H1 (cell line): Measurements from ENCODE around the gene MTFMT. TPM values are rescaled to one million over a fixed set of nuclear protein-coding genes. Genes with fewer than 3 reads are reported as not detected.

ENCODE experiments used
- BACH1 ChIP-seq: IDR thresholded peaks from 2 replicates; pipeline ENCODE4 v1.6.1; 2012; ENCODE audit warnings: low read length, improper control_type of control experiment
- EZH2 ChIP-seq: fragments of 200-600 bp; sonication (generic); IDR thresholded peaks from 2 replicates; pipeline ENCODE4 v1.7.1; 2012; ENCODE audit warnings: low read depth, mild to moderate bottlenecking, moderate library complexity, low read length, inconsistent platforms; ENCODE audit not compliant: severe bottlenecking
- KDM1A ChIP-seq: fragments of 200-600, 300-600 bp; sonication (generic); IDR thresholded peaks from 2 replicates; pipeline ENCODE4 v1.7.1; 2016; ENCODE audit warnings: mild to moderate bottlenecking, low read length, borderline replicate concordance
- KDM5A ChIP-seq: fragments of 200-600 bp; IDR thresholded peaks from 2 replicates; pipeline ENCODE4 v1.7.1; 2012; ENCODE audit warnings: mild to moderate bottlenecking, low read length, inconsistent platforms, mixed read lengths
- SAP30 ChIP-seq: fragments of 300-600 bp; sonication (generic); IDR thresholded peaks from 2 replicates; pipeline ENCODE4 v1.7.1; 2012; ENCODE audit warnings: low read length, moderate library complexity, mild to moderate bottlenecking, inconsistent platforms; ENCODE audit not compliant: insufficient read depth, insufficient replicate concordance
- TAF7 ChIP-seq: optimal IDR thresholded peaks from 2 replicates; pipeline ENCODE3; 2011; ENCODE audit warnings: low read depth, mild to moderate bottlenecking, inconsistent platforms, low read length, moderate library complexity, borderline replicate concordance
- YY1 ChIP-seq: IDR thresholded peaks from 2 replicates; pipeline ENCODE4 v1.6.1; 2011; ENCODE audit warnings: low read depth, mild to moderate bottlenecking, low read length
- polyA plus RNA-seq, 7 experiments: library from polyadenylated mRNA; depleted of rRNA in 3 of 7; stranded (reverse) in 5 of 7; unstranded in 2 of 7; fragments of >200 nt in 5 of 7; fragments of 200-250 nt in 2 of 7; gene quantifications; 1 replicate in 5 of 7; 2 replicates in 1 of 7; 4 replicates in 1 of 7; pipeline versions ENCODE4 v1.2.1 to v1.2.3, GENCODE V29; 2011 to 2013; ENCODE audit warnings: missing spikeins in 2 of 7, mixed read lengths in 2 of 7
- total RNA-seq: library from RNA; stranded (reverse); fragmentation: NEBNext Ultra II Directional; extraction: Animal tissue kit (Norgen Biotek cat#: 25700); gene quantifications from 2 replicates; pipeline ENCODE4 v1.2.1, GENCODE V29; 2021
- TF ChIP-seq, protein P1 (sequence below): IDR thresholded peaks from 2 replicates; pipeline ENCODE4 v1.6.1; 2011; ENCODE audit warnings: low read depth, mild to moderate bottlenecking, low read length; ENCODE audit not compliant: insufficient read depth

The MTFMT gene
- total and polyA plus RNA-seq, 2 of the 8 experiments (the other 6 are each of a cell fraction or from before 2014, with no cell fraction given), result 7.7 to 20.8 TPM

DNA sequence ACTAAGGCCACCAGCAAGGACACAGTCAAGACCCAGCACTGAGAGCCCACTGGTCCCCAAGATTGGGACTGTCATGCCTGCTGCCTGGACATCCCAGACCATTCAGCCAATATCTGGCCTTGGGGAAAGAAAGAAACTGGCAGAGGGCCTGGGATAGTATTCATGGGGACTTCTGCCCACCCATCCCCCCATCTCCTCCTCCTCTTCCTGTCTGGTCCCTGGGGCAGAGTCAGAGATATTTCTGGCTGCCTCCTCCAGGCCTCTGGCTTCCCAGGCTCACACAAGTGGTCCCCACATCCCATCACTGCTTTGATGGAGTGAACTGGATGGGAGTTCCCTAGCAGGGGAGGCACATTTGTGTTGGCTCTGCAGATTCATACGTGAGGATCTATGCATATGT is 42.6 kb upstream of the MTFMT start (continued):
- TF ChIP-seq KDM5A (no peak), TAF7 (no peak), EZH2 (no peak), KDM1A (no peak), SAP30 (no peak), BACH1 (no peak), YY1 (no peak)
- TF ChIP-seq, protein P1, sequence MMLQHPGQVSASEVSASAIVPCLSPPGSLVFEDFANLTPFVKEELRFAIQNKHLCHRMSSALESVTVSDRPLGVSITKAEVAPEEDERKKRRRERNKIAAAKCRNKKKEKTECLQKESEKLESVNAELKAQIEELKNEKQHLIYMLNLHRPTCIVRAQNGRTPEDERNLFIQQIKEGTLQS, result no peak
- TF ChIP-seq, all 59 proteins: peak for 0
